CD14-positive monocyte (primary cell): ENCODE data around the gene MEIS1. TPM values are rescaled to one million over a fixed set of nuclear protein-coding genes. Genes with fewer than 3 reads are reported as not detected.

Source experiments
- DNase-seq, 3 donors: peaks; one replicate each; pipeline ENCODE4 v3.0.0-alpha.2; 2011 to 2022
- H2AFZ ChIP-seq: 2 replicates; pipeline ENCODE4 v1.6.0; 2012; ENCODE audit warnings: mild to moderate bottlenecking, low read depth, low read length, inconsistent platforms; ENCODE audit not compliant: insufficient read depth, poor library complexity, severe bottlenecking
- H3K27ac ChIP-seq, 2 donors: 1 replicate in 1 of 2; 2 replicates in 1 of 2; pipeline ENCODE4 v1.5.1; 2012 to 2013; ENCODE audit warnings: low read length in 2 of 2, control low read depth in 1 of 2, inconsistent platforms in 1 of 2, low read depth in 1 of 2, mild to moderate bottlenecking in 1 of 2
- H3K27me3 ChIP-seq, 2 donors: one replicate each; pipeline versions ENCODE4 v1.6.0 to v1.6.1; 2011 to 2013; ENCODE audit warnings: low read length in 2 of 2; ENCODE audit not compliant: control insufficient read depth in 2 of 2, insufficient read depth in 2 of 2
- H3K36me3 ChIP-seq, 2 donors: replicated peaks in 1 of 2; 1 replicate in 1 of 2; 2 replicates in 1 of 2; pipeline versions ENCODE4 v1.5.1 to v1.6.1; 2012 to 2013; ENCODE audit warnings: low read length in 2 of 2, control low read depth in 1 of 2, inconsistent platforms in 1 of 2, mild to moderate bottlenecking in 1 of 2; ENCODE audit not compliant: insufficient read depth in 2 of 2, control insufficient read depth in 1 of 2
- H3K4me1 ChIP-seq, 2 donors: 1 replicate in 1 of 2; 2 replicates in 1 of 2; pipeline versions ENCODE4 v1.5.1 to v1.6.1; 2012 to 2013; ENCODE audit warnings: low read length in 2 of 2, control low read depth in 1 of 2, inconsistent platforms in 1 of 2, mild to moderate bottlenecking in 1 of 2, moderate library complexity in 1 of 2; ENCODE audit not compliant: insufficient read depth in 2 of 2, control insufficient read depth in 1 of 2
- H3K4me2 ChIP-seq: replicated peaks from 2 replicates; pipeline ENCODE3; 2012; ENCODE audit warnings: low read length, moderate library complexity, mild to moderate bottlenecking; ENCODE audit not compliant: poor library complexity, severe bottlenecking; ENCODE audit errors: extremely low read depth
- H3K4me3 ChIP-seq, 3 experiments: fragments of 200-600 bp in 1 of 3; sonication (generic) in 1 of 3; replicated peaks in 1 of 3; 1 replicate in 2 of 3; 2 replicates in 1 of 3; pipeline ENCODE4 v1.5.1; 2011 to 2013; ENCODE audit warnings: low read length in 3 of 3, mild to moderate bottlenecking in 3 of 3, control low read depth in 2 of 3, low read depth in 2 of 3, inconsistent platforms in 1 of 3, moderate library complexity in 1 of 3
- H3K79me2 ChIP-seq: 2 replicates; pipeline ENCODE4 v1.6.0; 2012; ENCODE audit warnings: mild to moderate bottlenecking, control low read depth, inconsistent platforms, low read length, moderate library complexity; ENCODE audit not compliant: insufficient read depth
- H3K9ac ChIP-seq: 2 replicates; pipeline ENCODE4 v1.6.0; 2017; ENCODE audit warnings: low read length, mild to moderate bottlenecking; ENCODE audit not compliant: insufficient read depth, poor library complexity, severe bottlenecking
- H3K9me3 ChIP-seq, 2 donors: replicated peaks in 1 of 2; 1 replicate in 1 of 2; 2 replicates in 1 of 2; pipeline versions ENCODE4 v1.5.1 to v1.6.1; 2012 to 2013; ENCODE audit warnings: low read length in 2 of 2, control low read depth in 1 of 2; ENCODE audit not compliant: control insufficient read depth in 1 of 2, insufficient read depth in 1 of 2
- H4K20me1 ChIP-seq: 2 replicates; pipeline ENCODE4 v1.6.0; 2012; ENCODE audit warnings: mild to moderate bottlenecking, low read length, control low read depth, moderate library complexity; ENCODE audit not compliant: insufficient read depth
- H3K27ac Mint-ChIP-seq, 7 donors: one replicate each; pipeline ENCODE4 v1.8.0; 2020; ENCODE audit warnings: mild to moderate bottlenecking in 7 of 7, mixed read lengths in 7 of 7, moderate library complexity in 6 of 7, inconsistent platforms in 2 of 7
- H3K27me3 Mint-ChIP-seq, 3 donors: one replicate each; pipeline ENCODE4 v1.8.0; 2021 to 2022; ENCODE audit warnings: low read depth in 3 of 3, mild to moderate bottlenecking in 3 of 3, mixed read lengths in 3 of 3, moderate library complexity in 3 of 3, inconsistent platforms in 1 of 3
- H3K36me3 Mint-ChIP-seq, 2 donors: one replicate each; pipeline ENCODE4 v1.8.0; 2020; ENCODE audit warnings: mixed read lengths in 2 of 2, inconsistent platforms in 1 of 2, mild to moderate bottlenecking in 1 of 2
- H3K4me1 Mint-ChIP-seq: one replicate; pipeline ENCODE4 v1.8.0; 2020; ENCODE audit warnings: mild to moderate bottlenecking, mixed read lengths
- H3K4me3 Mint-ChIP-seq, 2 donors: one replicate each; pipeline ENCODE4 v1.8.0; 2020; ENCODE audit warnings: mild to moderate bottlenecking in 2 of 2, mixed read lengths in 2 of 2, moderate library complexity in 1 of 2
- H3K9me3 Mint-ChIP-seq, 7 donors: one replicate each; pipeline ENCODE4 v1.8.0; 2020 to 2022; ENCODE audit warnings: mixed read lengths in 7 of 7, mild to moderate bottlenecking in 6 of 7, moderate library complexity in 6 of 7, inconsistent platforms in 2 of 7
- WGBS: methylation state at CpG from one replicate; pipeline ENCODE4 v1.1.5; 2013; ENCODE audit warnings: missing lambda C conversion rate; ENCODE audit not compliant: insufficient coverage; 5-methylcytosine and 5-hydroxymethylcytosine counted together
- intact Hi-C, 2 donors: fragments of 100-400 bp; cut with micrococcal nuclease; formaldehyde crosslinking; loops; one replicate each; pipeline versions ENCODE4 v1.15.0 to v1.15.1; 2023
- polyA plus RNA-seq, 3 donors: library from polyadenylated mRNA; depleted of rRNA in 1 of 3; unstranded in 2 of 3; stranded (reverse) in 1 of 3; fragments of 300-500 nt in 2 of 3; fragments of >200 nt in 1 of 3; fragmentation: Illumina TruSeq in 2 of 3; gene quantifications; 1 replicate in 2 of 3; 2 replicates in 1 of 3; pipeline ENCODE4 v1.2.3, GENCODE V29; 2012 to 2021
- TF ChIP-seq, protein P1 (sequence below): fragments of 200-600 bp; IDR thresholded peaks from one replicate; pipeline ENCODE4 v1.8.0; 2022; ENCODE audit warnings: antibody characterized with exemption, mild to moderate bottlenecking

MEIS1 gene
- polyA plus RNA-seq, 3 donors = 0.09 to 0.40 TPM; not detected in 1

DNA sequence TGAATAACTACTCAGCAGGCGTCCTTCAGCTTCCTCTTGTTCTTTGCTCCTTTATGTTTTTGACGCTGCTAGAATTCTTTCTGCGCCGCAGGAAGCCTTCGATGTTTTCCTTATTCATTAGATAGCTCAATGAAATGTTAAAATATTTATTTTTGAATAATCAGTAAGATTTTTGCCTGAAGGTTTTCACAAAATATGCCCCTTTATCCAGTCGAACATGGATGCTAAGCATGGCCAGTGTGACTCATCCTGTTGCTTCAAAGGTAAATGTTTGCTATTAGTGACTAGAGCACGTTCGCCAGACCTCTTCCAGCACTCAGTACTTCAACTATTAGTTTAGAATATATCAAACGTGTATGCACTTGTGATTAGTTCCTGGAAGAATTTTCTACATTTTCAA is 7.6 kb upstream of the MEIS1 start:
- H3K27ac ChIP-seq = no peak overlapping the region
- H3K79me2 ChIP-seq = no peaks in the 10 kb centered on the region
- TF ChIP-seq, protein P1, sequence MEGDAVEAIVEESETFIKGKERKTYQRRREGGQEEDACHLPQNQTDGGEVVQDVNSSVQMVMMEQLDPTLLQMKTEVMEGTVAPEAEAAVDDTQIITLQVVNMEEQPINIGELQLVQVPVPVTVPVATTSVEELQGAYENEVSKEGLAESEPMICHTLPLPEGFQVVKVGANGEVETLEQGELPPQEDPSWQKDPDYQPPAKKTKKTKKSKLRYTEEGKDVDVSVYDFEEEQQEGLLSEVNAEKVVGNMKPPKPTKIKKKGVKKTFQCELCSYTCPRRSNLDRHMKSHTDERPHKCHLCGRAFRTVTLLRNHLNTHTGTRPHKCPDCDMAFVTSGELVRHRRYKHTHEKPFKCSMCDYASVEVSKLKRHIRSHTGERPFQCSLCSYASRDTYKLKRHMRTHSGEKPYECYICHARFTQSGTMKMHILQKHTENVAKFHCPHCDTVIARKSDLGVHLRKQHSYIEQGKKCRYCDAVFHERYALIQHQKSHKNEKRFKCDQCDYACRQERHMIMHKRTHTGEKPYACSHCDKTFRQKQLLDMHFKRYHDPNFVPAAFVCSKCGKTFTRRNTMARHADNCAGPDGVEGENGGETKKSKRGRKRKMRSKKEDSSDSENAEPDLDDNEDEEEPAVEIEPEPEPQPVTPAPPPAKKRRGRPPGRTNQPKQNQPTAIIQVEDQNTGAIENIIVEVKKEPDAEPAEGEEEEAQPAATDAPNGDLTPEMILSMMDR = no peak
- no peaks in the 10 kb centered on the region for H3K36me3 Mint-ChIP-seq
- H3K27ac Mint-ChIP-seq = no peak overlapping the region
- peaks cover 75 to 89% (median 77%) of the 10 kb centered on the region in 3 donors for H3K27me3 Mint-ChIP-seq
- no peak overlapping the region for H3K4me3 ChIP-seq
- intact Hi-C loops = loop anchor here in 1 of 2 donors (5.0 kb wide), 1 partner anchor 1420 kb away; no protein-coding TSS in a partner anchor
- peaks cover 60 to 86% of the 10 kb centered on the region in 2 donors for H3K27me3 ChIP-seq
- DNase-seq = no peak
- H3K9me3 Mint-ChIP-seq = peaks cover 0 to 10% (median 0%) of the 10 kb centered on the region in 7 donors
- H3K4me1 Mint-ChIP-seq = peaks cover 13% of the 10 kb centered on the region
- no CpG with 5 or more reads among the region's 9 CpGs for WGBS
- H3K9ac ChIP-seq = no peak overlapping the region
- H3K4me1 ChIP-seq = peaks cover 0 to 7% of the 10 kb centered on the region in 2 donors
- H3K4me2 ChIP-seq = no peak overlapping the region
- peak overlapping the region in 1 of 2 donors; percentile 71 for H3K4me3 Mint-ChIP-seq
- H3K36me3 ChIP-seq = no peaks in the 10 kb centered on the region
- no peak overlapping the region for H2AFZ ChIP-seq
- no peaks in the 10 kb centered on the region for H4K20me1 ChIP-seq
- peaks cover 0 to 4% of the 10 kb centered on the region in 2 donors for H3K9me3 ChIP-seq

DNA sequence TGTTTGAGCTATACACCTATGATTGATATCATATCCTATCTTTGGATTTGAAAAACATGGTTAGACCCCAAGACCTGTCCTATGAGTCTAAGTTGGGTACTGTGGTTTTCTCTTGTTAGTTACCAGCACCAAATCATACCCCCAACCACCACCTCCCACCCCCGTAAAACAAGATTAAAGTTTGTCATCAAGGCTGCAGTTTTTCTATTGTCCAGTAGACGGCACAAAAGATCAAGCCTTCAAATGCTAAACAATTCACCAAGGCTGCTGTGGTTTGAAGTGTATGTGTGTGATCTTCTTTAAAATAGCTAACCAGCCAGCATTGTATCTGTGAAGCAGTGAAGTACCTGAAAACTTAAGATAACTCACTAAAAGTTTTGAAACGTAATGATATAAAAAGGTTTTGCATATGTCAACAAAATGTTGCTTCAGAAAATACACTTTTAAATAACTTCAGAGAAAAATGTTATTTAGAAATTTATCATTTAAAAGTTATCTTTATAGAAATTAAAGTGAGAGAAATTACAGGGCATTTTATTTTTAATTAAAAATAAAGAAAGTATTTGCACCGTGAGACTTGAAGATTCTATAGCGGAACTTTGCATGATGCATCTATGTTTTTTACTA is 5.8 kb upstream of the MEIS1 start:
- no peak overlapping the region for H2AFZ ChIP-seq
- no peaks in the 10 kb centered on the region for H4K20me1 ChIP-seq
- H3K4me3 Mint-ChIP-seq = peak overlapping the region in 1 of 2 donors; percentile 71
- H3K79me2 ChIP-seq = no peaks in the 10 kb centered on the region
- TF ChIP-seq, protein P1 = peak; percentile 79
- peaks cover 2 to 10% of the 10 kb centered on the region in 2 donors for H3K36me3 Mint-ChIP-seq
- peaks cover 75 to 96% of the 10 kb centered on the region in 2 donors for H3K27me3 ChIP-seq
- peaks cover 87 to 93% (median 88%) of the 10 kb centered on the region in 3 donors for H3K27me3 Mint-ChIP-seq
- peaks cover 15 to 22% of the 10 kb centered on the region in 2 donors for H3K4me1 ChIP-seq
- intact Hi-C loops = loop anchor here in 1 of 2 donors (5.0 kb wide), 1 partner anchor 1418 kb away; no protein-coding TSS in a partner anchor
- H3K4me1 Mint-ChIP-seq = peaks cover 28% of the 10 kb centered on the region
- H3K9me3 Mint-ChIP-seq = peaks cover 0 to 21% (median 10%) of the 10 kb centered on the region in 7 donors
- H3K4me3 ChIP-seq = no peak overlapping the region
- H3K36me3 ChIP-seq = no peaks in the 10 kb centered on the region
- no CpG with 5 or more reads among the region's 5 CpGs for WGBS
- no peak overlapping the region for H3K9ac ChIP-seq
- H3K27ac ChIP-seq = no peak overlapping the region
- peak in 1 of 3 donors; percentile 16 for DNase-seq
- H3K9me3 ChIP-seq = peaks cover 4 to 15% of the 10 kb centered on the region in 2 donors
- H3K27ac Mint-ChIP-seq = no peak overlapping the region
- no peak overlapping the region for H3K4me2 ChIP-seq
